ENCODE measurements around the gene EIF3B. TPM values are rescaled to one million over a fixed set of nuclear protein-coding genes. Genes with fewer than 3 reads are reported as not detected.

EIF3B gene
- total and polyA plus RNA-seq, 9 of the 15 experiments (the other 6 are each of a cell fraction or from before 2014, with no cell fraction given), result 25.9 to 494 (median 357) TPM

GRCh38 chr7:2314209-2314955 is 40.2 kb upstream of the EIF3B start, which contains the start of gene SNX8 (continued):
- TF ChIP-seq ZBTB33 (CRISPR knock-in tag; IDR thresholded peaks at IDR 0.05), result no peak
- peak; percentile 64 for TF ChIP-seq CREM (IDR thresholded peaks at IDR 0.05; ENCODE audit: low read depth)
- TF ChIP-seq RUNX1 (IDR thresholded peaks at IDR 0.05; ENCODE audit: low read depth), result no peak
- TF ChIP-seq IRF9 (tag; IDR thresholded peaks at IDR 0.05), result no peak
- TF ChIP-seq HDGF (IDR thresholded peaks at IDR 0.05), result no peak
- no peak for TF ChIP-seq PYGO2 (tag; IDR thresholded peaks at IDR 0.05)
- TF ChIP-seq AFF1 (IDR thresholded peaks at IDR 0.05; ENCODE audit: low read depth in 1 of 2, partially characterized antibody in 2 of 2), result peak in 1 of 2 experiments; percentile 57
- TF ChIP-seq NFRKB (IDR thresholded peaks at IDR 0.05; ENCODE audit: low read depth), result no peak; the same call in 1 of the 2 replicates
- TF ChIP-seq BHLHE40 (IDR thresholded peaks at IDR 0.05; ENCODE audit: low read length), result peak; percentile 90
- 0 out of 2 replicates have a peak, but pooled peaks have one; percentile 26 for TF ChIP-seq LEF1 (IDR thresholded peaks at IDR 0.05)
- no peak for TF ChIP-seq TAF9B (IDR thresholded peaks at IDR 0.05; ENCODE audit: partially characterized antibody)
- TF ChIP-seq MNT (conservative IDR thresholded peaks at IDR 0.05), result peak; percentile 98 to 99
- peak; percentile 64; the same call in 1 of the 2 replicates for TF ChIP-seq MTA2 (IDR thresholded peaks at IDR 0.05; ENCODE audit: low read depth)
- TF ChIP-seq GABPB2 (CRISPR knock-in tag; conservative IDR thresholded peaks at IDR 0.05), result no peak
- TF ChIP-seq E2F4 (CRISPR knock-in tag; IDR thresholded peaks at IDR 0.05; ENCODE audit: low read depth), result no peak
- peak; percentile 53; the same call in 1 of the 2 replicates for TF ChIP-seq POLR2A (conservative IDR thresholded peaks at IDR 0.05)
- no peak for TF ChIP-seq HINFP (tag; conservative IDR thresholded peaks at IDR 0.05; ENCODE audit: low read depth)

Data from K562 (cell line).